H1 (cell line): Measurements from ENCODE around the gene FHIT. TPM values are rescaled to one million over a fixed set of nuclear protein-coding genes. Genes with fewer than 3 reads are reported as not detected.

Source experiments
- CTCF ChIA-PET: fragments of 300-600 bp; sonication (Branson Sonifier 250); formaldehyde crosslinking; loops from one replicate; lab custom pipeline; 2021; ENCODE audit not compliant: partially characterized antibody; lab: Charles Lee
- POLR2A ChIA-PET: fragments of 300-600 bp; sonication (Branson Sonifier 250); formaldehyde crosslinking; loops from one replicate; lab custom pipeline; 2021; ENCODE audit warnings: inconsistent platforms; ENCODE audit not compliant: partially characterized antibody; lab: Charles Lee
- DNase-seq, 2 experiments: peaks; one replicate each; pipeline versions ENCODE4 v3.0.0 to v3.0.0-alpha.2; 2010 to 2022; ENCODE audit warnings: low spot score in 2 of 2, low read depth in 1 of 2, mixed read lengths in 1 of 2
- FAIRE-seq: peaks from 2 replicates; lab custom pipeline; 2011; peaks lifted over from hg19 to GRCh38; lab: Jason Lieb, UNC
- H2AFZ ChIP-seq: 2 replicates; pipeline ENCODE4 v1.8.1; 2012; ENCODE audit warnings: low read length, inconsistent platforms
- H2AK5ac ChIP-seq: 2 replicates; pipeline ENCODE4 v1.6.1; 2013; ENCODE audit warnings: low read depth, low read length
- H2BK120ac ChIP-seq: replicated peaks from 2 replicates; pipeline ENCODE3; 2013; ENCODE audit warnings: low read depth, low read length, inconsistent platforms
- H2BK12ac ChIP-seq: 2 replicates; pipeline ENCODE4 v1.6.1; 2013; ENCODE audit warnings: low read depth, low read length
- H2BK15ac ChIP-seq: 2 replicates; pipeline ENCODE4 v1.6.1; 2013; ENCODE audit warnings: low read length
- H2BK20ac ChIP-seq: 2 replicates; pipeline ENCODE4 v1.6.1; 2013; ENCODE audit warnings: low read length
- H2BK5ac ChIP-seq: 2 replicates; pipeline ENCODE4 v1.6.1; 2013; ENCODE audit warnings: low read depth, low read length
- H3K14ac ChIP-seq: 2 replicates; pipeline ENCODE4 v1.6.1; 2013; ENCODE audit warnings: inconsistent platforms; ENCODE audit not compliant: insufficient read length
- H3K18ac ChIP-seq: 2 replicates; pipeline ENCODE4 v1.6.1; 2013; ENCODE audit warnings: low read length; ENCODE audit errors: extremely low read depth
- H3K23ac ChIP-seq: 2 replicates; pipeline ENCODE4 v1.6.1; 2013; ENCODE audit warnings: inconsistent platforms; ENCODE audit not compliant: insufficient read length
- H3K23me2 ChIP-seq: 2 replicates; pipeline ENCODE4 v1.6.1; 2013; ENCODE audit warnings: low read depth, low read length
- H3K27ac ChIP-seq: 2 replicates; pipeline ENCODE4 v1.6.1; 2011; ENCODE audit warnings: low read depth, low read length, inconsistent platforms
- H3K27me3 ChIP-seq, 4 experiments: replicated peaks in 1 of 4; 1 replicate in 1 of 4; 2 replicates in 3 of 4; pipeline versions ENCODE4 v1.6.1 to v1.8.1; 2011 to 2013; ENCODE audit warnings: low read length in 3 of 4, mild to moderate bottlenecking in 3 of 4, inconsistent platforms in 2 of 4, mixed read lengths in 2 of 4, moderate library complexity in 1 of 4; ENCODE audit not compliant: control insufficient read depth in 3 of 4, insufficient read depth in 3 of 4; ENCODE audit errors: extremely low read depth in 1 of 4
- H3K36me3 ChIP-seq, 4 experiments: 2 replicates each; pipeline versions ENCODE4 v1.6.1 to v1.8.1; 2011 to 2013; ENCODE audit warnings: mild to moderate bottlenecking in 4 of 4, low read length in 3 of 4, moderate library complexity in 2 of 4, control low read depth in 1 of 4, inconsistent platforms in 1 of 4; ENCODE audit not compliant: insufficient read depth in 4 of 4, control insufficient read depth in 2 of 4
- H3K4ac ChIP-seq: replicated peaks from 2 replicates; pipeline ENCODE3; 2013; ENCODE audit warnings: low read length, low read depth, mixed read lengths, inconsistent platforms; ENCODE audit not compliant: insufficient read length
- H3K4me1 ChIP-seq, 4 experiments: replicated peaks in 1 of 4; 1 replicate in 1 of 4; 2 replicates in 3 of 4; pipeline versions ENCODE4 v1.6.1 to v1.8.1; 2011 to 2013; ENCODE audit warnings: low read length in 3 of 4, inconsistent platforms in 2 of 4, mixed read lengths in 1 of 4; ENCODE audit not compliant: insufficient read depth in 4 of 4, control insufficient read depth in 3 of 4
- H3K4me2 ChIP-seq, 2 experiments: 2 replicates each; pipeline versions ENCODE4 v1.6.1 to v1.8.1; 2011 to 2013; ENCODE audit warnings: low read depth in 2 of 2, low read length in 2 of 2, control low read depth in 1 of 2, inconsistent platforms in 1 of 2, mild to moderate bottlenecking in 1 of 2; ENCODE audit not compliant: insufficient read depth in 1 of 2
- H3K4me3 ChIP-seq, 4 experiments: fragments of 200-600, 300-600 bp in 1 of 4; sonication (generic), shearing (Covaris generic), sonication (Bioruptor Twin) in 1 of 4; 2 replicates each; pipeline versions ENCODE4 v1.5.1 to v1.8.1; 2011 to 2016; ENCODE audit warnings: low read length in 4 of 4, low read depth in 3 of 4, control low read depth in 2 of 4, inconsistent platforms in 2 of 4, mild to moderate bottlenecking in 2 of 4, mixed read lengths in 1 of 4, moderate library complexity in 1 of 4; ENCODE audit not compliant: insufficient read depth in 2 of 4; ENCODE audit errors: extremely low read depth in 1 of 4
- H3K56ac ChIP-seq: replicated peaks from 2 replicates; pipeline ENCODE3; 2013; ENCODE audit warnings: low read depth, mild to moderate bottlenecking, mixed read lengths, low read length, inconsistent platforms; ENCODE audit not compliant: insufficient read length
- H3K79me1 ChIP-seq: 2 replicates; pipeline ENCODE4 v1.6.1; 2013; ENCODE audit warnings: low read depth, low read length, control low read depth
- H3K79me2 ChIP-seq, 2 experiments: 2 replicates each; pipeline versions ENCODE4 v1.6.1 to v1.8.1; 2012 to 2013; ENCODE audit warnings: low read length in 2 of 2, mild to moderate bottlenecking in 2 of 2, inconsistent platforms in 1 of 2; ENCODE audit not compliant: insufficient read depth in 2 of 2, control insufficient read depth in 1 of 2
- H3K9ac ChIP-seq, 4 experiments: replicated peaks in 1 of 4; 1 replicate in 1 of 4; 2 replicates in 3 of 4; pipeline versions ENCODE4 v1.6.1 to v1.8.1; 2011 to 2013; ENCODE audit warnings: low read depth in 3 of 4, low read length in 3 of 4, control low read depth in 2 of 4, mild to moderate bottlenecking in 2 of 4, moderate library complexity in 2 of 4, inconsistent platforms in 1 of 4; ENCODE audit errors: extremely low read depth in 1 of 4
- H3K9me3 ChIP-seq, 2 experiments: 2 replicates each; pipeline versions ENCODE4 v1.6.1 to v1.8.1; 2012 to 2013; ENCODE audit warnings: mild to moderate bottlenecking in 2 of 2, moderate library complexity in 2 of 2, control low read depth in 1 of 2, inconsistent platforms in 1 of 2, low read depth in 1 of 2, low read length in 1 of 2, mixed read lengths in 1 of 2; ENCODE audit not compliant: insufficient read depth in 2 of 2
- H4K20me1 ChIP-seq, 2 experiments: replicated peaks in 1 of 2; 2 replicates each; pipeline versions ENCODE3 to v1.8.1; 2011 to 2013; ENCODE audit warnings: inconsistent platforms in 2 of 2, low read length in 2 of 2, mild to moderate bottlenecking in 1 of 2; ENCODE audit not compliant: insufficient read depth in 2 of 2, control insufficient read depth in 1 of 2
- H4K5ac ChIP-seq: 2 replicates; pipeline ENCODE4 v1.6.1; 2013; ENCODE audit warnings: low read length, low read depth, mixed read lengths, inconsistent platforms; ENCODE audit not compliant: insufficient read length
- H4K8ac ChIP-seq: 2 replicates; pipeline ENCODE4 v1.8.0; 2013; ENCODE audit warnings: mild to moderate bottlenecking, moderate library complexity, low read length, inconsistent platforms; ENCODE audit not compliant: insufficient read depth; ENCODE audit errors: extremely low read depth
- H4K91ac ChIP-seq: replicated peaks from 2 replicates; pipeline ENCODE3; 2013; ENCODE audit warnings: low read length, mixed read lengths, inconsistent platforms; ENCODE audit not compliant: insufficient read length
- SUZ12 ChIP-seq: fragments of 200-600 bp; sonication (generic); IDR thresholded peaks from 2 replicates; pipeline ENCODE4 v1.6.1; 2012; ENCODE audit warnings: mild to moderate bottlenecking, inconsistent platforms, low read length, moderate library complexity, mixed read lengths
- WGBS, 2 experiments: shearing (Covaris generic) in 1 of 2; methylation state at CpG; one replicate each; pipeline versions ENCODE4 v1.1.6 to v1.1.7; 2013 to 2015; ENCODE audit warnings: low lambda C conversion rate in 2 of 2, mixed read lengths in 2 of 2, inconsistent platforms in 1 of 2, low coverage in 1 of 2, missing lambda C conversion rate in 1 of 2; ENCODE audit not compliant: insufficient replicate concordance in 2 of 2, insufficient coverage in 1 of 2, insufficient read length in 1 of 2; ENCODE audit errors: extremely low coverage in 1 of 2, missing lambda C conversion rate in 1 of 2; 5-methylcytosine and 5-hydroxymethylcytosine counted together
- polyA plus RNA-seq, 7 experiments: library from polyadenylated mRNA; depleted of rRNA in 3 of 7; stranded (reverse) in 5 of 7; unstranded in 2 of 7; fragments of >200 nt in 5 of 7; fragments of 200-250 nt in 2 of 7; gene quantifications; 1 replicate in 5 of 7; 2 replicates in 1 of 7; 4 replicates in 1 of 7; pipeline versions ENCODE4 v1.2.1 to v1.2.3, GENCODE V29; 2011 to 2013; ENCODE audit warnings: missing spikeins in 2 of 7, mixed read lengths in 2 of 7
- total RNA-seq: library from RNA; stranded (reverse); fragmentation: NEBNext Ultra II Directional; extraction: Animal tissue kit (Norgen Biotek cat#: 25700); gene quantifications from 2 replicates; pipeline ENCODE4 v1.2.1, GENCODE V29; 2021

Gene FHIT
- total and polyA plus RNA-seq, 2 of the 8 experiments (the other 6 are each of a cell fraction or from before 2014, with no cell fraction given) = 1.2 to 3.2 TPM

- ChIA-PET CTCF (interaction anchor here (1.4 kb wide), 1 partner anchor 312 kb away, joined by 3 read pairs; no protein-coding TSS in a partner anchor), POLR2A (no interaction called here)
- Histone ChIP-seq H2BK120ac (no peak overlapping the region), H3K18ac (no peak overlapping the region), H3K4me3 (no peak overlapping the region), H3K4ac (no peak overlapping the region), H3K9me3 (no peaks in the 10 kb centered on the region), H3K9ac (no peak overlapping the region), H2BK20ac (no peak overlapping the region), H3K36me3 (no peaks in the 10 kb centered on the region), H3K23me2 (no peaks in the 10 kb centered on the region), H3K56ac (no peak overlapping the region), H3K79me2 (no peaks in the 10 kb centered on the region), H2BK5ac (no peak overlapping the region), H3K27me3 (no peaks in the 10 kb centered on the region), H3K4me1 (no peaks in the 10 kb centered on the region), H4K5ac (no peak overlapping the region), H3K27ac (no peak overlapping the region), H2AFZ (no peak overlapping the region), H3K4me2 (no peak overlapping the region), H4K20me1 (no peaks in the 10 kb centered on the region), H2AK5ac (no peak overlapping the region), H4K91ac (no peak overlapping the region), H3K23ac (no peak overlapping the region), H4K8ac (no peak overlapping the region), H3K79me1 (no peaks in the 10 kb centered on the region), H2BK15ac (no peak overlapping the region), H2BK12ac (no peak overlapping the region), H3K14ac (no peak overlapping the region)
- no peak for DNase-seq
- no peak for FAIRE-seq
- 88% methylated on average over 2 of the region's 2 CpGs; no CpG with 5 or more reads in 1 of the 2 experiments for WGBS, 2 experiments
- no peak for TF ChIP-seq SUZ12
These were observed 184.5 kb downstream of the FHIT start for GRCh38 chr3:61066800-61067199.
